HG03196 (cell line): ENCODE data around the gene SMIM24.

ENCODE experiments used
- ATAC-seq: cut with Tn5 transposase; IDR thresholded peaks from one replicate; pipeline ENCODE4 v1.9.1; 2021; ENCODE audit not compliant: unreplicated experiment

SMIM24 gene

GRCh38 chr19:3476830-3477229, 3.5 kb downstream of the SMIM24 start:
- ATAC-seq, result no peak

- ATAC-seq, result no peak
Measured at GRCh38 chr19:3475449-3475848, 4.9 kb downstream of the SMIM24 start.

- no peak for ATAC-seq
Measured at GRCh38 chr19:3474614-3475013, 5.7 kb downstream of the SMIM24 start.

- no peak for ATAC-seq
Measured at GRCh38 chr19:3474010-3474409, 6.3 kb downstream of the SMIM24 start.

- ATAC-seq, result no peak
Measured at GRCh38 chr19:3471954-3472655, 8.2 kb downstream of the SMIM24 start.

GRCh38 chr19:3470500-3471128, 9.7 kb downstream of the SMIM24 start:
- ATAC-seq, result no peak

GRCh38 chr19:3469638-3470499, 10.5 kb downstream of the SMIM24 start:
- no peak for ATAC-seq

GRCh38 chr19:3468211-3468610, 12.1 kb downstream of the SMIM24 start:
- no peak for ATAC-seq

GRCh38 chr19:3467437-3468198, 12.7 kb downstream of the SMIM24 start:
- no peak for ATAC-seq

- ATAC-seq, result no peak
Measured at GRCh38 chr19:3466635-3467034, 13.7 kb downstream of the SMIM24 start.

GRCh38 chr19:3465552-3465951, 14.8 kb downstream of the SMIM24 start:
- no peak for ATAC-seq

- no peak for ATAC-seq
Measured at GRCh38 chr19:3464587-3465235, 15.6 kb downstream of the SMIM24 start.

GRCh38 chr19:3463714-3464586, 16.4 kb downstream of the SMIM24 start:
- no peak for ATAC-seq

- ATAC-seq, result no peak
Measured at GRCh38 chr19:3462991-3463713, 17.2 kb downstream of the SMIM24 start.

GRCh38 chr19:3459965-3460582, 20.3 kb downstream of the SMIM24 start:
- ATAC-seq, result no peak

- no peak for ATAC-seq
Measured at GRCh38 chr19:3459089-3459881, 21.0 kb downstream of the SMIM24 start.

- ATAC-seq, result no peak
Measured at GRCh38 chr19:3458229-3459088, 21.9 kb downstream of the SMIM24 start.
